Peyer's patch (tissue), 4 donors: ENCODE data around the gene KRT71. TPM values are rescaled to one million over a fixed set of nuclear protein-coding genes. Genes with fewer than 3 reads are reported as not detected.

Source experiments
- DNase-seq, 3 donors: peaks; one replicate each; pipeline ENCODE4 v3.0.0-alpha.2; 2017 to 2019
- H3K27ac ChIP-seq, 4 donors: fragments of 200-600 bp; sonication (generic); one replicate each; pipeline ENCODE4 v1.5.1; 2016 to 2019
- H3K27me3 ChIP-seq, 2 donors: fragments of 200-600 bp; sonication (generic); one replicate each; pipeline ENCODE4 v1.5.1; 2019
- H3K36me3 ChIP-seq, 3 donors: fragments of 200-600 bp; sonication (generic); one replicate each; pipeline ENCODE4 v1.5.1; 2016 to 2019
- H3K4me1 ChIP-seq, 4 donors: fragments of 200-600 bp; sonication (generic); one replicate each; pipeline ENCODE4 v1.5.1; 2016 to 2019
- H3K4me3 ChIP-seq, 4 donors: fragments of 200-600 bp; sonication (generic); 1 replicate in 3 of 4; 2 replicates in 1 of 4; pipeline ENCODE4 v1.5.1; 2016 to 2019; ENCODE audit warnings: mild to moderate bottlenecking in 1 of 4
- H3K9me3 ChIP-seq, 4 donors: fragments of 200-600 bp; sonication (generic); one replicate each; pipeline ENCODE4 v1.5.1; 2016 to 2019; ENCODE audit warnings: mild to moderate bottlenecking in 1 of 4
- CTCF ChIP-seq, 6 experiments: fragments of 450-650 bp in 4 of 6; fragments of 200-600 bp in 2 of 6; sonication (generic) in 1 of 6; IDR thresholded peaks; one replicate each; pipeline ENCODE4 v1.5.1; 2017 to 2019; ENCODE audit warnings: antibody characterized with exemption in 6 of 6, mild to moderate bottlenecking in 3 of 6, moderate library complexity in 1 of 6
- POLR2A ChIP-seq, 2 donors: fragments of 450-650 bp; IDR thresholded peaks; one replicate each; pipeline ENCODE4 v1.5.1; 2017; ENCODE audit warnings: antibody characterized with exemption in 2 of 2, mild to moderate bottlenecking in 2 of 2, moderate library complexity in 2 of 2
- total RNA-seq, 4 donors: library from RNA; depleted of rRNA; stranded (reverse); fragments of >200 nt; gene quantifications; one replicate each; pipeline ENCODE4 v1.1.0, GENCODE V29; 2016

The KRT71 gene
- total RNA-seq, 4 donors from 2014 or later, result not detected

- Histone ChIP-seq H3K27ac (no peak overlapping the region), H3K4me1 (no peaks in the 10 kb centered on the region), H3K4me3 (no peak overlapping the region), H3K36me3 (no peaks in the 10 kb centered on the region), H3K9me3 (no peaks in the 10 kb centered on the region), H3K27me3 (no peaks in the 10 kb centered on the region)
- TF ChIP-seq POLR2A (IDR thresholded peaks at IDR 0.05) (no peak), CTCF (IDR thresholded peaks at IDR 0.05) (no peak)
- no peak for DNase-seq
Measured at GRCh38 chr12:52539083-52539820, 13.7 kb downstream of the KRT71 start.

- Histone ChIP-seq H3K36me3 (no peaks in the 10 kb centered on the region), H3K27ac (no peak overlapping the region), H3K4me3 (no peak overlapping the region), H3K9me3 (no peaks in the 10 kb centered on the region), H3K4me1 (no peaks in the 10 kb centered on the region), H3K27me3 (no peaks in the 10 kb centered on the region)
- DNase-seq, result no peak
- TF ChIP-seq POLR2A (IDR thresholded peaks at IDR 0.05), result no peak
- no peak for TF ChIP-seq CTCF (IDR thresholded peaks at IDR 0.05)
Measured at GRCh38 chr12:52537101-52537500, 15.8 kb downstream of the KRT71 start.

GRCh38 chr12:52535574-52535973 lies 17.4 kb downstream of the KRT71 start:
- Histone ChIP-seq H3K27me3 (no peaks in the 10 kb centered on the region), H3K4me1 (no peaks in the 10 kb centered on the region), H3K27ac (no peak overlapping the region), H3K36me3 (no peaks in the 10 kb centered on the region), H3K4me3 (no peak overlapping the region), H3K9me3 (no peaks in the 10 kb centered on the region)
- DNase-seq, result no peak
- TF ChIP-seq POLR2A (IDR thresholded peaks at IDR 0.05) (no peak), CTCF (IDR thresholded peaks at IDR 0.05) (no peak)

GRCh38 chr12:52534482-52534881 lies 18.5 kb downstream of the KRT71 start:
- no peak for DNase-seq
- Histone ChIP-seq H3K27ac (no peak overlapping the region), H3K36me3 (no peaks in the 10 kb centered on the region), H3K4me1 (no peaks in the 10 kb centered on the region), H3K9me3 (no peaks in the 10 kb centered on the region), H3K4me3 (no peak overlapping the region), H3K27me3 (no peaks in the 10 kb centered on the region)
- TF ChIP-seq POLR2A (IDR thresholded peaks at IDR 0.05), result no peak
- peak in 2 of 6 experiments; percentile 15 to 21 for TF ChIP-seq CTCF (IDR thresholded peaks at IDR 0.05)

GRCh38 chr12:52533686-52534470 lies 19.1 kb downstream of the KRT71 start:
- Histone ChIP-seq H3K36me3 (no peaks in the 10 kb centered on the region), H3K27me3 (no peaks in the 10 kb centered on the region), H3K9me3 (no peaks in the 10 kb centered on the region), H3K4me3 (no peak overlapping the region), H3K27ac (no peak overlapping the region), H3K4me1 (no peaks in the 10 kb centered on the region)
- DNase-seq, result no peak
- TF ChIP-seq CTCF (IDR thresholded peaks at IDR 0.05), result no peak
- no peak for TF ChIP-seq POLR2A (IDR thresholded peaks at IDR 0.05)
